ENCODE data around the gene GPN2.
"Not testable (repeated sequence)": the region's sequence is repeated elsewhere in the genome, so short reads cannot be mapped to it uniquely, and the experiment has no call there.

The GPN2 gene

DNA sequence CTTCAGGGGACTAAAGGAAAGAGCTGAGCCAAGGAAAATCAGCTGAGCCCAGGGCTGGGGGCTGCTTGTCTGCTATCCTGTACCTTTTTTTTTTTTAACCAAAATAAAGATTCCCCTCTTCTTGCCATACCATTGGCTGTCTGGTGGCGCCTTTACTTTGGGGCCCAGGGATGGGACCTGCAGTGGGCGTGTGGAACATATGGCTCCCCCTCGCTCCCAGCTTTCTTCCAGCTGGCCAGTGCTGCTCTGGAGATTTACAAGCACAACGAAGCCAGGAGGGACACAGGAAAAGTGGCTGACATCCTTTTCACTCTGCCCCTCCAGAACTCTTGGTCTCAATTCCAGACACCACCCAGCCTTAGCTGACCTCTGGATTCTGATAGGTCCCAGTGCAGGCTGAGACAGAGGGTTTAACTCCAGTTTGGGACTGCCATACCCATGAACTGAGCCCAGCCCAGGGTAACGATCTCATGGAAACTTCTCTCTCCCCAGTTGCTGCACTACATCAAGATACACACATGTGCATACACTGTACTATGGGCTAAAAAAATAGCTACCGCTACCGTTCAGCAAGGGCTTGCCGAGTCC is 32.5 kb downstream of the GPN2 start:
- no peak for DNase-seq (ENCODE audit: low read depth)

GRCh38 chr1:26856604-26857469 is 33.2 kb downstream of the GPN2 start:
- DNase-seq (ENCODE audit: low read depth): no peak

DNA sequence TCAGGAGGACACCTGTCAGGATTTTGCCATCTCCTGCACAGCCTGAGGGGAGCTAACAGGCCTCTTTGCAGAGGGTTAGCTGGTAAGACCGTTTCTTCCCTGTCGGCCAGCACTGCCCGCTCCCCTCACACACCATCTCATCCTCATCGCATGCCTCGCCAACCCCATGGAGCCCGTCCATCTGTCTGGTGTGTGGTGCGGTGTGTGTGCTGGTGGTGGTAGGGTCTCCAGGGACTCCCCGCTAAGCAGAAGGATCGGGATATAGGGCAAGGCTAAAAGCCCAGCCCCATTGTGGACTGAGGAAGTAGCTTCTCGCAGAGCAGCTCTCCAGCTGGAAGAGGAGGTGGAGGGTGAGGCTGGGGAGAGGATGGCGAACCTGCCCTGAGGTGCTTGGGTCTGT is 33.9 kb downstream of the GPN2 start:
- no peak for DNase-seq (ENCODE audit: low read depth)

- DNase-seq (ENCODE audit: low read depth): no peak
These were observed 34.4 kb downstream of the GPN2 start for GRCh38 chr1:26855636-26856035.

GRCh38 chr1:26854906-26855305 is 35.2 kb downstream of the GPN2 start:
- DNase-seq (ENCODE audit: low read depth): no peak

DNA sequence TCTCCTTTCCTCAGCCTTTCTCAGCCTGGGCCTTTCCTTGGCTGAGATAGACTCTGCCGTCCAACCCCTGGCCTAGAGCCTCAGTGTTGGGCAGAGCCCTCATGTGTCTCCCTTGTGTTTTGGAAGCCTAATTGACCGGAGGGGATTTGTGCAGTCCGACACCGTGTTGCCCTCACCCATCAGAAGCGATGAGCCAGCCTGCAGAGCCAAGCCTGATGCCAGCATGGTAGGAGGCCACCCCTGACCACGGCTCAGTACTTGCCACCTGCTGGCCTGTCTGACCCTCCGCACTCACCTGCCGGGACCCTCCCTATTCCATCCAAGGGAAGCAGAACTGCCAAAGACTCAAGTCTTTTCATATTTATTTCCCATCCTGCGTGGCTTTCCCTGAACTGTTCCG is 36.5 kb downstream of the GPN2 start:
- DNase-seq (ENCODE audit: low read depth): no peak

GRCh38 chr1:26853156-26853555 is 36.9 kb downstream of the GPN2 start:
- peak; percentile 47 for DNase-seq (ENCODE audit: low read depth)

DNA sequence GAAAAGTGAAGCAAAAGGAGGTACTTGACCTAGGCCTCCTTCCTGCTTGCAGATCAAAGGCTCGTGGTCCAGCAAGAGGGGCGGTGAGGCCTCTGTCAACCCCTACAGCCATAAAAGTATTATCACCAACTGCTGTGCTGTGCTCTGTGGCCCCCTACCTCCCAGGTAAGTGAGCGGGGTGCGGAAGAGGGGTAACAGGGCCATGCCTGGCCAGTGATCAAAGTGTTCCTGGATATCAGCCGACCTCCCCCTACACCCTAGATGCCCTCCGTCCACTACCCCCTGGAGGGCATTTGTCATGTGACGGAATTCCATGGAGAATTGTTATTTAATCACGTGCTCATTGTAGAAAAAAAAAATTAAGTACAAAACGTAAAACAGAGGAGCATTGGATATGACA is 37.4 kb downstream of the GPN2 start:
- no peak for DNase-seq (ENCODE audit: low read depth)

DNA sequence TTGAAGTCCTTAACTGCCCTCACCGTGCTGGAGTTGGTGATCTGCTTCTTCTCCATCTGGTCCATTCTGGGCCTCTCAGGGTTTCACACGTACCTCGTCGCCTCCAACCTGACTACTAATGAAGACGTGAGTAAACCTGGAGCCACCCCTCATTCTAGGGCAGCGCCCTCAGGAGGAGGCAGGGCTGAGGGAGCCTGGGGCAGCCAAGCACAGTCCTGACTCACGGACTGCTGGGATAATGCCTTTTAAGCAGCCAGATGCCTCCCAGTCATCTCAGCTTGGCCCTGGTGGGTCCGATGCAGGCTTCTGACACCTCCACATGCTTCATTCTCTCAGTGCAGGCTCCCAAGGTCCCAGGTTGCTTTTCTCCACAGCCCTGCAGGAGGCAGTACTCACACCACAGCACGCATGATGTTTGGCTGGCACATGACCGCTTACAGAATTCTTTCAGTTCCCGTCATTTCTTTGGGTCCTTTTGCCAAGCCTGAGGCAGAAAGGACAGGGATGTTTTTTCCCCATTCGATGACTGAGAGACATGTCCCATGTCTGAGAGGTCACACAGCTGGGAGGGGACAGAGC is 38.9 kb downstream of the GPN2 start:
- no peak for DNase-seq (ENCODE audit: low read depth)

DNA sequence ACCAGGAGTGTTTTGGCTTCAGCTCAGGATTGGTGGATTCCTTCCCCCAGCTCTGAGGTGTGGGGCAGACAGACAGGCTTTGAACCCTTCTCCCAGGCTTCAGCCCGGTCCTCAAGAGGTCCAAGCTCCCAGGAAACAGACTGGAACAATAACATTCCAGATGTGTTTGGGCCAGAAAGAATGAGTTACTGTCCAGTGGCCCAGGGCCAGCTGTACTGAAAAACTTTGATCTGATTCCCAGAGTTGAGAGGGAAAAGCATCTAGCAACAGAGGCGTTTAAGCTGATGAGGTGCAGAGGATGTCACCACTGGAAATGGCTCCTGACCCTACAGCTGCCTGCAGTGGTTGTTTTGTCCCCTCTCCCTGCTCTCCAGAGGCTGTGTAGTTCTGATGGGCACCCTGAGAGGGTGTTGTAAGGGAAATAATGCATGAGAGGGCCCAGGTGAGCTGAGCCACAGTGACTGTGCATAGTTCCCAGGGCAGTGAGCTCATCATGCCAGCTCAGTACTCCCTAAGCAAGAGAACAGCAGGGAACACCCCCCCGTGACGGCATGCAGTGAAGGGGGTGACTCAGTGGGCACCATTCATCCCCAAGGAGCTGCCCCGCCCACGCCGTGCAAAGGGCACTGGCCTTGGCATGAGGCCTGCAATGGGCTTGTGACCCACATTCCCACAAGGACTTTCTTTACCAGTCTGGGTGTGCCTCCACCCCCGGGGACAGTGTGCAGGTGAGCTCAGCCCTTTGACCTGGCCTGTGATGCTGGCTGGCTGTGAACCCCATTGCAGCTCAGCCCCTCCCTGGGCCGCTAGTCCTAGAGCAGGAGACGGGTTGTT is 40.9 kb downstream of the GPN2 start:
- peak; percentile 61 for DNase-seq (ENCODE audit: low read depth)

- no peak for DNase-seq (ENCODE audit: low read depth)
These were observed 41.6 kb downstream of the GPN2 start for GRCh38 chr1:26848499-26848898.

GRCh38 chr1:26847826-26848225 is 42.3 kb downstream of the GPN2 start:
- DNase-seq (ENCODE audit: low read depth): not testable (repeated sequence)

- DNase-seq (ENCODE audit: low read depth): no peak
These were observed 45.5 kb downstream of the GPN2 start for GRCh38 chr1:26844424-26845196.

GRCh38 chr1:26839779-26840178 is 50.3 kb downstream of the GPN2 start:
- DNase-seq (ENCODE audit: low read depth): no peak

- no peak for DNase-seq (ENCODE audit: low read depth)
These were observed 50.8 kb downstream of the GPN2 start for GRCh38 chr1:26839339-26839722.

- no peak for DNase-seq (ENCODE audit: low read depth)
These were observed 51.4 kb downstream of the GPN2 start for GRCh38 chr1:26838474-26839338.

DNA sequence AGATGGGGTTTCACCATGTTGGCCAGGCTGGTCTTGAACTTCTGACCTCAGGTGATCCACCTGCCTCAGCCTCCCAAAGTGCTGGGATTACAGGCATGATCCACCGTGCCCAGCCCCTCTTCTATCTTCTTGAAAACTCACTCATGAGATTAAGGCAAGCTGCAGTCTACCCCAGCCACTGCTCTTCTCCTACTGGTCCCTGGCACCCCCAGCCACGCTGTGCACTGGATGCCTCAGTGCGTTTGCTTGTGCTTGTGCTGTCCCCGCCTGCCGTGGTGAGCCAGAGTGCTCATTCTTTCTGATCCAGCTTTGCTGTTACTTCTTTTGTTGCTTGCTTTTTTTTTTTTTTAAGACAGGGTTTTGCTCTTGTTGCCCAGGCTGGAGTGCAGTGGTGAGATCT is 52.4 kb downstream of the GPN2 start:
- not testable (repeated sequence) for DNase-seq (ENCODE audit: low read depth)

- no peak for DNase-seq (ENCODE audit: low read depth)
These were observed 56.4 kb downstream of the GPN2 start for GRCh38 chr1:26833432-26834405.

GRCh38 chr1:26832249-26832960 is 57.7 kb downstream of the GPN2 start:
- no peak for DNase-seq (ENCODE audit: low read depth)

All from GM04503 (cell line).